ENCODE measurements around the gene GATA2.

The GATA2 gene

GRCh38 chr3:128462341-128462910, 30.6 kb downstream of the GATA2 start:
- Histone ChIP-seq H3K27me3 (ENCODE audit: control insufficient read depth, insufficient read depth, low read length) (peaks cover 46% of the 10 kb centered on the region), H3K9me3 (ENCODE audit: control insufficient read depth, insufficient read depth, low read length) (no peaks in the 10 kb centered on the region), H3K36me3 (ENCODE audit: control insufficient read depth, insufficient read depth, low read length) (no peaks in the 10 kb centered on the region), H3K9ac (ENCODE audit: low read depth, low read length) (no peak overlapping the region), H3K27ac (ENCODE audit: low read depth, low read length) (no peak overlapping the region), H3K4me3 (ENCODE audit: low read depth, low read length) (no peak overlapping the region), H3K4me1 (ENCODE audit: control insufficient read depth, insufficient read depth, low read length) (no peaks in the 10 kb centered on the region)

DNA sequence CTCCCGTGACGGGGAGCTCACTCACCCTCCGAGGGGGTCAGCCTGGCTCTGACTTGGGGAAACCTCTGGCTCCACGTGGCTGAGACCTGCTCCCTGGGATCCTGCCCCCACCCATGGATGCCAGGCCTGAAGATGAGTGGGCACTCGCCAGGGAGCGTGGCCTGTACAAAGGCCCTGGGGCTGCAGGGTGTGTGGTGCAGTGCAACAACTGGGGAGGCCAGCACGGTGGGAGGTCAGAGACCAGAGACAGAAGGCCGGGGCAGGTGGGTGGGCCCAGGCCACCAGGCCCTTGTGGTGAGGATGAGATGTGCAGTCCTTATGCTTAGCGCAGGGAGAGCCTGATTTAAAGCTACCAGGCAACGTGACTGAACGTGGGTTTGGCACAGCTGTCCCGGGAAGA, 31.3 kb downstream of the GATA2 start:
- peaks cover 39% of the 10 kb centered on the region for H3K27me3 ChIP-seq (ENCODE audit: control insufficient read depth, insufficient read depth, low read length)
- H3K4me3 ChIP-seq (ENCODE audit: low read depth, low read length), result no peak overlapping the region
- no peak overlapping the region for H3K9ac ChIP-seq (ENCODE audit: low read depth, low read length)
- H3K27ac ChIP-seq (ENCODE audit: low read depth, low read length), result no peak overlapping the region
- no peaks in the 10 kb centered on the region for H3K4me1 ChIP-seq (ENCODE audit: control insufficient read depth, insufficient read depth, low read length)
- no peaks in the 10 kb centered on the region for H3K9me3 ChIP-seq (ENCODE audit: control insufficient read depth, insufficient read depth, low read length)
- no peaks in the 10 kb centered on the region for H3K36me3 ChIP-seq (ENCODE audit: control insufficient read depth, insufficient read depth, low read length)

GRCh38 chr3:128459461-128459820, 33.6 kb downstream of the GATA2 start:
- Histone ChIP-seq H3K9ac (ENCODE audit: low read depth, low read length) (no peak overlapping the region), H3K9me3 (ENCODE audit: control insufficient read depth, insufficient read depth, low read length) (no peaks in the 10 kb centered on the region), H3K27ac (ENCODE audit: low read depth, low read length) (no peak overlapping the region), H3K27me3 (ENCODE audit: control insufficient read depth, insufficient read depth, low read length) (peaks cover 33% of the 10 kb centered on the region), H3K4me1 (ENCODE audit: control insufficient read depth, insufficient read depth, low read length) (no peaks in the 10 kb centered on the region), H3K36me3 (ENCODE audit: control insufficient read depth, insufficient read depth, low read length) (no peaks in the 10 kb centered on the region), H3K4me3 (ENCODE audit: low read depth, low read length) (no peak overlapping the region)

DNA sequence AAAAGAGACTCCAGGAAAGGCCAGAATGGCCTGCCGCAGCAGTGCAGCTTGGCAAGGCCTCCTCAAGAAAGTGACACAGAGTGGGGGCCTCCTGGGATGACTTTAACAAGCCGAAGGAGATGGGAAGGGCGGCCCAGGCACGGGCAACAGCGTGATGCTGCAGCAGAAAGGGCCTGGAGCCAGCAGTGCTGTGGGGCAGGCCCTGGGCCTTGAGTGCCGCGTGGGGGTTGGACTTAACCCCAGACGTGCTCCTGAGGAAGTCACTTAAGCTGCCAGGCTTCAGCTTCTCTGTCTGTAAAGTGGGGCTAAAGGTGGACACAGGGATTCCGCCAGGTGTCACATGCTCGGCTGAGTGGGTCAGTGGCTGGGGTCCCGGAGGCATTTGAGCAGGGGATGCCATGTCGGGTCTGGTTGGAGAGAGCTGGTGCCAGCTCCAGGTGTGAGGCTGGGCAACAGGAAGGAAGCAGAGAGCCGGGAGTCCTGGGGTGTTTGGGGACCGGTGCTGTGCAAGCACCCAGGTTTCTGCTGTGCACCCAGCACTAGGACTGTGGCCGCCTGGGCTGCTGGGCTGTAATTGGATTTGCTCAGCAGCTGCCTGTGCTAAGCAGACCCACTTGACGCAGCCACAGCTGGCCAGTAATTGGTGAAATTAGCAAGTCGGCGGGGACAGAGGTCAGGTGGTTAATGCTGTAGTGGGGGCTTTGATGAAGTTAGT, 34.1 kb downstream of the GATA2 start:
- no peak overlapping the region for H3K9ac ChIP-seq (ENCODE audit: low read depth, low read length)
- H3K4me1 ChIP-seq (ENCODE audit: control insufficient read depth, insufficient read depth, low read length), result no peaks in the 10 kb centered on the region
- H3K27me3 ChIP-seq (ENCODE audit: control insufficient read depth, insufficient read depth, low read length), result peaks cover 27% of the 10 kb centered on the region
- no peaks in the 10 kb centered on the region for H3K36me3 ChIP-seq (ENCODE audit: control insufficient read depth, insufficient read depth, low read length)
- H3K4me3 ChIP-seq (ENCODE audit: low read depth, low read length), result no peak overlapping the region
- no peak overlapping the region for H3K27ac ChIP-seq (ENCODE audit: low read depth, low read length)
- no peaks in the 10 kb centered on the region for H3K9me3 ChIP-seq (ENCODE audit: control insufficient read depth, insufficient read depth, low read length)

GRCh38 chr3:128457937-128458336, 35.1 kb downstream of the GATA2 start:
- no peaks in the 10 kb centered on the region for H3K4me1 ChIP-seq (ENCODE audit: control insufficient read depth, insufficient read depth, low read length)
- peaks cover 23% of the 10 kb centered on the region for H3K27me3 ChIP-seq (ENCODE audit: control insufficient read depth, insufficient read depth, low read length)
- no peak overlapping the region for H3K27ac ChIP-seq (ENCODE audit: low read depth, low read length)
- H3K4me3 ChIP-seq (ENCODE audit: low read depth, low read length), result no peak overlapping the region
- no peaks in the 10 kb centered on the region for H3K36me3 ChIP-seq (ENCODE audit: control insufficient read depth, insufficient read depth, low read length)
- H3K9me3 ChIP-seq (ENCODE audit: control insufficient read depth, insufficient read depth, low read length), result no peaks in the 10 kb centered on the region
- no peak overlapping the region for H3K9ac ChIP-seq (ENCODE audit: low read depth, low read length)

- Histone ChIP-seq H3K9me3 (ENCODE audit: control insufficient read depth, insufficient read depth, low read length) (no peaks in the 10 kb centered on the region), H3K4me3 (ENCODE audit: low read depth, low read length) (no peak overlapping the region), H3K36me3 (ENCODE audit: control insufficient read depth, insufficient read depth, low read length) (no peaks in the 10 kb centered on the region), H3K4me1 (ENCODE audit: control insufficient read depth, insufficient read depth, low read length) (no peaks in the 10 kb centered on the region), H3K9ac (ENCODE audit: low read depth, low read length) (no peak overlapping the region), H3K27ac (ENCODE audit: low read depth, low read length) (no peak overlapping the region), H3K27me3 (ENCODE audit: control insufficient read depth, insufficient read depth, low read length) (peaks cover 23% of the 10 kb centered on the region)
These were observed 36.0 kb downstream of the GATA2 start for GRCh38 chr3:128456776-128457715.

DNA sequence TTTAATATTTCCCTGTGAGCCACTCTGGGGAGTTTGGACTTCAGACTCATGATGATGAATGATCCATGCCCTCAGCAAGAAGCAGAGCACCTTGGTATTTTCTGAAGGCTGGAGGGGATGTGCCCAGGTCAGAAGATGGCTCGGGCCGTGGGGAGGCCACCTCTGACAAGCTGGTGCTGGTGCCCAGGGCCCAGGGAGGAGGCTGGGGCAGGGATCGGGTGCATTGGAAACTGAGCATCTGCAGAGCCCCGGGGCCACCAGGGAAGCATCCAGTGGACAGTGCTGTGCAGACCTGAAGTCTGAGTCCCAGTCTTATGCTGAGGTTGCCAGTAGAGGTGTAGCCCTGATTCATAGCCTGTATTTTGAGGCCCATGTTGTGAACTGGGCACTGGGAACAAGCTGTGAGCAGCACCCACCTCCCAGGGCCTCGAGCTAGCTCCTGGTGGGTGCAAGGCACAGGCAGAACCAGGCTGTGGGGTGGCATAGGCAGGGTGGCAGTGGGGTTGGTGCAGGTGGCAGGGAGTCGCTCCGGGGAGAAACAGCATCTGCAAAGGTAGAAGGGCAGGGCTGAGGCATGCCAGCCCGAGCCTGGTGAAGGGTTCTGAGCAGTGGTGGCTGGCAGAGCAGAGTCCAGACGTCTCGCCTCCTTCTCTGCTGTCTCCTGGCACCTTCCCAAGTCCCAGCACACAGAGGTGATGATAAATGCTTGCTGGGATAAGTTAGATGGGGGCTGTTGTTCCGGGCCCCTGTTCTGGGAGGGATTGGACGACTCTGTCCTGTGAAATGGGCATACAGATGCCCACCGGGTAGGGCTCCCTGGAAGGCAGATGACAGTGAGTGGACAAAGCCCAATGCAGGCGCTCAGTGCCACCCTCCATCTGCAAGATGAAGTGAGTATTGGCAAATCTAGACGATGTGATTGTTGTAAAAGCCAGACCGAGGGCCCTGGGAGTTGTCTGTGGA, 36.9 kb downstream of the GATA2 start:
- H3K4me1 ChIP-seq (ENCODE audit: control insufficient read depth, insufficient read depth, low read length), result no peaks in the 10 kb centered on the region
- H3K36me3 ChIP-seq (ENCODE audit: control insufficient read depth, insufficient read depth, low read length), result no peaks in the 10 kb centered on the region
- H3K9ac ChIP-seq (ENCODE audit: low read depth, low read length), result no peak overlapping the region
- no peaks in the 10 kb centered on the region for H3K9me3 ChIP-seq (ENCODE audit: control insufficient read depth, insufficient read depth, low read length)
- H3K27me3 ChIP-seq (ENCODE audit: control insufficient read depth, insufficient read depth, low read length), result peaks cover 25% of the 10 kb centered on the region
- H3K4me3 ChIP-seq (ENCODE audit: low read depth, low read length), result no peak overlapping the region
- no peak overlapping the region for H3K27ac ChIP-seq (ENCODE audit: low read depth, low read length)

DNA sequence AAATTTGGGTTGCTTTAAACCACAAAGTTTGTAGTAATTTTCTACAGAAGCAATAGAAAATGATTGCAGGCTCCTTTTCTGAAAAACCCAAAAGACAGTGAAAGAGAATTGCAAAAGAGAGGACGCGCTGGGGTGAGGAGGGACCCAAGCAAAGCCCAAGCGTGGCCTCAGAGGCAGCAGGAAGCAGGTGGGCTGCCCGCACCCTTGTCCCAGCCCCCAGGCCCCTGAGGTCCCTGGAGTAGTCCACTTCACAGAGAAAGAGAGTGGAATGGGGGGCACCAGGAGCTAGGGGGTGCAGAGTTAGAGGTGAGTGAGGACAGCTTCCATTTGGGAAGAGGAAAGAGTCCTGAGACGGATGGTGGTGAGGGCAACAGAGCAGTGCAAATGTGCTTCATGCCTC, 37.9 kb downstream of the GATA2 start:
- Histone ChIP-seq H3K4me3 (ENCODE audit: low read depth, low read length) (no peak overlapping the region), H3K27me3 (ENCODE audit: control insufficient read depth, insufficient read depth, low read length) (peaks cover 23% of the 10 kb centered on the region), H3K36me3 (ENCODE audit: control insufficient read depth, insufficient read depth, low read length) (no peaks in the 10 kb centered on the region), H3K9me3 (ENCODE audit: control insufficient read depth, insufficient read depth, low read length) (no peaks in the 10 kb centered on the region), H3K4me1 (ENCODE audit: control insufficient read depth, insufficient read depth, low read length) (no peaks in the 10 kb centered on the region), H3K9ac (ENCODE audit: low read depth, low read length) (no peak overlapping the region), H3K27ac (ENCODE audit: low read depth, low read length) (no peak overlapping the region)

DNA sequence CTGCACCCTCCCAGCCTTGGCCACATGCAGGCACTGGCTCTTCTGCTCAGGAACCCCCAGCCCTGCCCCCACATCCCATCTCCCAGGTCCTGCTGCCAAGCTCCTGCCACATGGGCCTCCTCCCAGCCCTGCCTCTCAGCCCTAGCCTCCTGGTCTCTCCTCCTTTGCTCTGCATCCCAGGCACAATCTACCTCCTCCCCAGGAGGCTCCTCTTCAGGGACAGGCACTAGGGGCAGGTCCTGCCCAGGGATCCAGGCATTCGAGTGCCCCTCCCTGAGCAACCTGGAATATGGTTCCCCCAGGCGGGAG, 38.7 kb downstream of the GATA2 start:
- Histone ChIP-seq H3K4me3 (ENCODE audit: low read depth, low read length) (no peak overlapping the region), H3K9me3 (ENCODE audit: control insufficient read depth, insufficient read depth, low read length) (no peaks in the 10 kb centered on the region), H3K4me1 (ENCODE audit: control insufficient read depth, insufficient read depth, low read length) (no peaks in the 10 kb centered on the region), H3K27ac (ENCODE audit: low read depth, low read length) (no peak overlapping the region), H3K27me3 (ENCODE audit: control insufficient read depth, insufficient read depth, low read length) (peaks cover 20% of the 10 kb centered on the region), H3K9ac (ENCODE audit: low read depth, low read length) (no peak overlapping the region), H3K36me3 (ENCODE audit: control insufficient read depth, insufficient read depth, low read length) (no peaks in the 10 kb centered on the region)

DNA sequence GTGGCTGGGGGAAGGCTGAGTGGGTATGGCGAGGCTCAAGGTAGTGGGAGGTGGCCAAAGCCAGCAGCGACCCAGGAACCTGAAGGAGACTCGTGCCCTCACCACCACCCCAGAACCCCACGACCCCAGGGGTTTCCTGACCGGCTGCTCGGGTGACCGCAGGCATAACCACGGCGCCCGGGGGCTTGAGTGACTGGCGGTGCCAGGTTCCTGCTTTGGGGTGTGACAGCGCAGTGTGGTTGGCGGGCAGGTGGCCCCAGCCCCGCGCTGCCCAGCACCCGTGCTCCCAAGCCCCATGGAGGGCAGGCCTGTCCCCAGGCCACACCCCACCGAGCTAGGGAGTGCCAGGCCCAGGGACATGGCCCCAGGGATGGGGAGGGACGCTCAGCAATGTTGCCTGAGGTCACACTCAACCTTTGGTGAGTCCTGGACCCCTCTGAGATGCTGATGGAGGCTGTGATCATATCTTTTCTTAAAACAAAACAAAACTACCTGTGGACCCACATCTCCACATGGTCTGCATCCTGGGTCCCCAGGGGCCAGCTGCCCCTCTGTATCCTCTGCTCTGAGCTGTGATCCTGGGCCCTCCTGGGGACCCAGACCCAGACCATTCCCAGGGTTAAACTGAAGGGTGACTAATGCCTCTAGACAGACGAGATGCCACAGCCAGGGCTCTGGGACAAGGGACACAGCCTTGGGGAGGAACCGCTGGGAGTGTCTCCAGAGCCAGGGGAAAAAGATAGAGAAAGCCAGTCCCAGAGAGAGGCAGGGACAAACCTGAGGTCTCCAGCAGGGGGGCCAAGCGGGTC, 39.3 kb downstream of the GATA2 start:
- no peaks in the 10 kb centered on the region for H3K4me1 ChIP-seq (ENCODE audit: control insufficient read depth, insufficient read depth, low read length)
- no peak overlapping the region for H3K4me3 ChIP-seq (ENCODE audit: low read depth, low read length)
- H3K36me3 ChIP-seq (ENCODE audit: control insufficient read depth, insufficient read depth, low read length), result no peaks in the 10 kb centered on the region
- H3K9ac ChIP-seq (ENCODE audit: low read depth, low read length), result no peak overlapping the region
- H3K27me3 ChIP-seq (ENCODE audit: control insufficient read depth, insufficient read depth, low read length), result peaks cover 20% of the 10 kb centered on the region
- no peak overlapping the region for H3K27ac ChIP-seq (ENCODE audit: low read depth, low read length)
- H3K9me3 ChIP-seq (ENCODE audit: control insufficient read depth, insufficient read depth, low read length), result no peaks in the 10 kb centered on the region
